Natural killer cell (primary cell): Measurements from ENCODE around the gene NKTR. TPM values are rescaled to one million over a fixed set of nuclear protein-coding genes. Genes with fewer than 3 reads are reported as not detected.
"Not testable (repeated sequence)": the region's sequence is repeated elsewhere in the genome, so short reads cannot be mapped to it uniquely, and the experiment has no call there.

Experiments
- ATAC-seq, 3 donors: fragments of 150-1000 bp in 2 of 3; fragments of 200-7000 bp in 1 of 3; cut with Tn5 transposase; 1 replicate in 1 of 3; 2 replicates in 2 of 3; pipeline ENCODE4 v1.10.0; 2021; ENCODE audit warnings: mild to moderate bottlenecking in 2 of 3, moderate library complexity in 2 of 3
- DNase-seq, 2 donors: peaks; one replicate each; pipeline versions ENCODE4 v3.0.0 to v3.0.0-alpha.2; 2013 to 2021; ENCODE audit warnings: mixed read lengths in 1 of 2
- H3K27ac ChIP-seq: one replicate; pipeline ENCODE4 v1.5.1; 2013; ENCODE audit warnings: mild to moderate bottlenecking, low read length
- H3K27me3 ChIP-seq: one replicate; pipeline ENCODE4 v1.6.1; 2013; ENCODE audit warnings: low read length; ENCODE audit not compliant: control insufficient read depth, insufficient read depth
- H3K36me3 ChIP-seq: one replicate; pipeline ENCODE4 v1.6.1; 2013; ENCODE audit warnings: low read length; ENCODE audit not compliant: control insufficient read depth, insufficient read depth
- H3K4me1 ChIP-seq: one replicate; pipeline ENCODE4 v1.6.1; 2013; ENCODE audit warnings: low read length; ENCODE audit not compliant: control insufficient read depth, insufficient read depth
- H3K4me3 ChIP-seq: one replicate; pipeline ENCODE4 v1.5.1; 2013; ENCODE audit warnings: low read length
- H3K9me3 ChIP-seq: one replicate; pipeline ENCODE4 v1.6.1; 2013; ENCODE audit warnings: low read length; ENCODE audit not compliant: control insufficient read depth, insufficient read depth
- H3K27ac Mint-ChIP-seq, 2 donors: one replicate each; pipeline ENCODE4 v1.8.0; 2022; ENCODE audit warnings: mild to moderate bottlenecking in 2 of 2, mixed read lengths in 2 of 2, moderate library complexity in 1 of 2
- H3K27me3 Mint-ChIP-seq, 2 donors: one replicate each; pipeline ENCODE4 v1.8.0; 2022; ENCODE audit warnings: low read depth in 2 of 2, mixed read lengths in 2 of 2
- H3K36me3 Mint-ChIP-seq: one replicate; pipeline ENCODE4 v1.8.0; 2022; ENCODE audit warnings: mixed read lengths
- H3K4me1 Mint-ChIP-seq, 2 donors: one replicate each; pipeline ENCODE4 v1.8.0; 2022; ENCODE audit warnings: mixed read lengths in 2 of 2
- H3K4me3 Mint-ChIP-seq: one replicate; pipeline ENCODE4 v1.8.0; 2022; ENCODE audit warnings: mild to moderate bottlenecking, moderate library complexity, mixed read lengths
- H3K9me3 Mint-ChIP-seq, 2 donors: one replicate each; pipeline ENCODE4 v1.8.0; 2022; ENCODE audit warnings: mixed read lengths in 2 of 2
- WGBS: methylation state at CpG from one replicate; pipeline ENCODE4 v1.1.7; 2013; ENCODE audit warnings: missing lambda C conversion rate; ENCODE audit not compliant: insufficient coverage; 5-methylcytosine and 5-hydroxymethylcytosine counted together
- intact Hi-C: fragments of 100-400 bp; cut with micrococcal nuclease; formaldehyde crosslinking; loops from one replicate; pipeline ENCODE4 v1.14.2; 2022
- total RNA-seq, 4 donors: library from RNA; stranded (reverse); fragments of 120-200 nt in 1 of 4; gene quantifications; one replicate each; pipeline versions ENCODE4 v1.2.3 to v1.2.4, GENCODE V29; 2013 to 2022
- TF ChIP-seq, protein P1 (sequence below): fragments of 200-600 bp; IDR thresholded peaks from one replicate; pipeline ENCODE4 v1.8.0; 2022; ENCODE audit warnings: antibody characterized with exemption

NKTR gene
- total RNA-seq, 3 donors from 2014 or later (not counting 1 experiment from before 2014, with no cell fraction given), result 212 to 252 (median 217) TPM

DNA sequence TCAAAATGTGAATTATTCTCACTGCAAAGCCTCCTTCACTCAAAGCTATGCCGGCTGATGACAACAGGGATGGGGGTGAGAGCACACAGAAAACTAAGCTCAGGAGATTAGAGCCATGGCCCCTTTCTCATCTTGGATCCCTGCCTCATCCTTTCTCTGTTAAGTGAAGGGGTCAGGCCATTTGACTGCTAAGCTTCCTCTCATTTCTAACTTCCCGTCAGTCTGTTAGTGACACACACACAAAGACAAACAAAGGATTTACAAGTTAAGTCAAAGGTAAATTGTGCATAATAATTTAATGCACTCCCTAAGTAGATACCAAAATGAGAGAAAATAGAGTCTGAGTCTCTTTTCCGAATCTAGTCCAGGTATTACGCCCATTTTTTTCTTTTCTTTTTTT, 8.7 kb upstream of the NKTR start:
- Mint-ChIP-seq H3K27ac (peak overlapping the region; percentile 83 to 93), H3K4me1 (peaks cover 0 to 23% of the 10 kb centered on the region in 2 donors), H3K9me3 (no peaks in the 10 kb centered on the region), H3K4me3 (peak overlapping the region; percentile 51), H3K27me3 (no peaks in the 10 kb centered on the region), H3K36me3 (no peaks in the 10 kb centered on the region)
- no peaks in the 10 kb centered on the region for H3K27me3 ChIP-seq
- no peak overlapping the region for H3K4me3 ChIP-seq
- no peak for ATAC-seq
- peak overlapping the region; percentile 70 for H3K27ac ChIP-seq
- H3K4me1 ChIP-seq, result peaks cover 15% of the 10 kb centered on the region
- H3K9me3 ChIP-seq, result no peaks in the 10 kb centered on the region
- H3K36me3 ChIP-seq, result peaks cover 21% of the 10 kb centered on the region
- TF ChIP-seq, protein P1, sequence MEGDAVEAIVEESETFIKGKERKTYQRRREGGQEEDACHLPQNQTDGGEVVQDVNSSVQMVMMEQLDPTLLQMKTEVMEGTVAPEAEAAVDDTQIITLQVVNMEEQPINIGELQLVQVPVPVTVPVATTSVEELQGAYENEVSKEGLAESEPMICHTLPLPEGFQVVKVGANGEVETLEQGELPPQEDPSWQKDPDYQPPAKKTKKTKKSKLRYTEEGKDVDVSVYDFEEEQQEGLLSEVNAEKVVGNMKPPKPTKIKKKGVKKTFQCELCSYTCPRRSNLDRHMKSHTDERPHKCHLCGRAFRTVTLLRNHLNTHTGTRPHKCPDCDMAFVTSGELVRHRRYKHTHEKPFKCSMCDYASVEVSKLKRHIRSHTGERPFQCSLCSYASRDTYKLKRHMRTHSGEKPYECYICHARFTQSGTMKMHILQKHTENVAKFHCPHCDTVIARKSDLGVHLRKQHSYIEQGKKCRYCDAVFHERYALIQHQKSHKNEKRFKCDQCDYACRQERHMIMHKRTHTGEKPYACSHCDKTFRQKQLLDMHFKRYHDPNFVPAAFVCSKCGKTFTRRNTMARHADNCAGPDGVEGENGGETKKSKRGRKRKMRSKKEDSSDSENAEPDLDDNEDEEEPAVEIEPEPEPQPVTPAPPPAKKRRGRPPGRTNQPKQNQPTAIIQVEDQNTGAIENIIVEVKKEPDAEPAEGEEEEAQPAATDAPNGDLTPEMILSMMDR, result no peak
- 89% methylated on average over 3 of the region's 4 CpGs for WGBS
- no peak for DNase-seq
- intact Hi-C loops, result no loop called here

DNA sequence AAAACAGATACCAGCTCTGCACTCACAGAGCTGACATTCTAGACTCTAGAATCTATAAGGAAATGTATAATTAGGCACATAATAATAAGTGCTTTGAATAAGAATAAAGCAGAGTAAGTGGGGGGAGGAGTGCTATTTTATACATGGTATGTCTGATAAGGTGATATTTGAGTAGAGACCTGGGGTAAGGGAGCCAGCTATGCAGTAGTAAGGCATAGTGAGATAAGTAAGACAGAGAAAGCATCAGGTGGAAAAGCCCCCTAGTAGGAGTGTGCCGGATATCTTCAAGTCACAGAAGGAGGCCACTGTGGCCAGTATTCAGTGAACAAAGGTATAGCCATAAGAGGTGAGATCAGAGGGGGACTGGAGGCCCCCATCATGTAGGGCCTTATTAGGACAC, 6.9 kb upstream of the NKTR start:
- Histone ChIP-seq H3K27me3 (no peaks in the 10 kb centered on the region), H3K36me3 (peaks cover 21% of the 10 kb centered on the region), H3K9me3 (no peaks in the 10 kb centered on the region), H3K4me3 (no peak overlapping the region), H3K27ac (no peak overlapping the region), H3K4me1 (peaks cover 15% of the 10 kb centered on the region)
- DNase-seq, result no peak
- ATAC-seq, result no peak
- H3K4me3 Mint-ChIP-seq, result no peak overlapping the region
- intact Hi-C loops, result no loop called here
- H3K9me3 Mint-ChIP-seq, result no peaks in the 10 kb centered on the region
- H3K27ac Mint-ChIP-seq, result peak overlapping the region in 1 of 2 donors; percentile 9
- no peaks in the 10 kb centered on the region for H3K27me3 Mint-ChIP-seq
- WGBS, result 100% methylated on average over 1 of the region's 1 CpG
- peaks cover 0 to 23% of the 10 kb centered on the region in 2 donors for H3K4me1 Mint-ChIP-seq
- H3K36me3 Mint-ChIP-seq, result no peaks in the 10 kb centered on the region
- TF ChIP-seq, protein P1, result no peak

- peaks cover 8% of the 10 kb centered on the region for H3K4me1 ChIP-seq
- no peak overlapping the region for H3K4me3 Mint-ChIP-seq
- 98% methylated on average over 4 of the region's 4 CpGs for WGBS
These were observed 4.8 kb upstream of the NKTR start for GRCh38 chr3:42595682-42596081.

DNA sequence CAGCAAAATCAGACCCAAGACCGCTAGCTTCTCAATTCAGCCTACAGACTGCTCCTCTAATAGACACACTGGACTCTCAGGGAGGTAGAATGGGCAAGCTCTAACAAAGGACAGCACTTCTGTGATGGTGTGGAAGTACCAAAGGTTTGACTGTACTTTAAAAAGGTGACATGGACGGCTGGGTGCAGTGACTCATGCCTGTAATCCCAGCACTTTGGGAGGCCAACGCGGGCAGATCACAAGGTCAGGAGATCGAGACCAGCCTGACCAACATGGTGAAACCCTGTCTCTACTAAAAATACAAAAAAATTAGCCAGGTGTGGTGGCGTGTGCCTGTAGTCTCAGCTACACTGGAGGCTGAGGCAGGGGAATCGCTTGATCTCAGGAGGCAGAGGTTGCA, 3.4 kb upstream of the NKTR start:
- not testable (repeated sequence) for H3K9me3 Mint-ChIP-seq, H3K36me3 Mint-ChIP-seq, H3K27ac Mint-ChIP-seq

More at GRCh38 chr3:42595682-42596081, 4.8 kb upstream of the NKTR start:
- no peak overlapping the region for H3K27ac ChIP-seq
- no peak overlapping the region for H3K4me3 ChIP-seq
- no peak for DNase-seq
- Mint-ChIP-seq H3K27me3 (no peaks in the 10 kb centered on the region), H3K4me1 (peaks cover 8 to 30% of the 10 kb centered on the region in 2 donors), H3K36me3 (no peaks in the 10 kb centered on the region), H3K27ac (peak overlapping the region in 1 of 2 donors; percentile 21), H3K9me3 (no peaks in the 10 kb centered on the region)
- TF ChIP-seq, protein P1, result no peak
- intact Hi-C loops, result no loop called here
- H3K36me3 ChIP-seq, result peaks cover 21% of the 10 kb centered on the region
- no peaks in the 10 kb centered on the region for H3K9me3 ChIP-seq
- no peak for ATAC-seq
- H3K27me3 ChIP-seq, result no peaks in the 10 kb centered on the region

More for the DNA sequence above, 3.4 kb upstream of the NKTR start:
- H3K4me3 Mint-ChIP-seq, H3K9me3 ChIP-seq, H3K27me3 Mint-ChIP-seq, H3K4me3 ChIP-seq, H3K4me1 ChIP-seq, DNase-seq, ATAC-seq, H3K27ac ChIP-seq, intact Hi-C loops, H3K27me3 ChIP-seq: not testable (repeated sequence)
- H3K4me1 Mint-ChIP-seq, result peaks cover 18 to 30% of the 10 kb centered on the region in 2 donors
- H3K36me3 ChIP-seq, result peaks cover 21% of the 10 kb centered on the region
- WGBS, result 98% methylated on average over 7 of the region's 7 CpGs
